ENCODE results near the gene SMR3B.

DNA sequence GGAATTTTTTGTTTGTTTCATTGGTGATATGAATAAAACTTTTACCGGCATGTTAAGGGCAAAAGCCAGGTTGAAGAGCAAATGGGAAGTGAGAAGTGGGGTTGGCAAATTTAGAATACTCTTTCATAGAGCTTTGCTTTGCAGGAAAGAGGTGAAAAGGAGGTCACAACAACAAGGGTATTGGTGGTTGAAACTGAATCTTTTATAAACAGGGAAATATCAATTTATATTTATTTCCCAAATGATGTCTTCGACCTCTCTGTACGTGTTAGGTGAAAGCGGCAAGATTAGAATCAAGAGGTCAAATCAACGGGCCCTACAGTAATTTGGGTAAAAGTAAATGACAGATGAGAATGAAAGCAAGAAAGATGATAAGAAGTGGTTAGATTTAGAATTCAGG lies 18.9 kb upstream of the SMR3B start:
- TF ChIP-seq POLR2A (IDR thresholded peaks at IDR 0.05), result no peak
- TF ChIP-seq CTCF (IDR thresholded peaks at IDR 0.05), result no peak

Data from tibial nerve (tissue), 3 donors.